Effector memory CD8-positive, alpha-beta T cell (primary cell): ENCODE measurements around the gene HRC.
"Not testable (repeated sequence)": the region's sequence is repeated elsewhere in the genome, so short reads cannot be mapped to it uniquely, and the experiment has no call there.

Experiments
- ATAC-seq: fragments of 150-1000 bp; cut with Tn5 transposase; replicated peaks from 2 replicates; pipeline ENCODE4 v1.10.0; 2021; ENCODE audit warnings: mild to moderate bottlenecking, moderate library complexity
- DNase-seq, 3 experiments: peaks; one replicate each; pipeline ENCODE4 v3.0.0; 2021
- H3K27ac Mint-ChIP-seq, 2 donors: one replicate each; pipeline ENCODE4 v1.8.0; 2022; ENCODE audit warnings: mild to moderate bottlenecking in 2 of 2, mixed read lengths in 2 of 2, moderate library complexity in 2 of 2
- H3K27me3 Mint-ChIP-seq, 2 donors: one replicate each; pipeline ENCODE4 v1.8.0; 2022; ENCODE audit warnings: mixed read lengths in 2 of 2
- H3K36me3 Mint-ChIP-seq: one replicate; pipeline ENCODE4 v1.8.0; 2022; ENCODE audit warnings: mild to moderate bottlenecking, moderate library complexity, mixed read lengths; ENCODE audit not compliant: insufficient read depth
- H3K4me1 Mint-ChIP-seq, 2 donors: one replicate each; pipeline ENCODE4 v1.8.0; 2022; ENCODE audit warnings: low read depth in 2 of 2, mixed read lengths in 2 of 2
- H3K4me3 Mint-ChIP-seq, 2 donors: one replicate each; pipeline ENCODE4 v1.8.0; 2022; ENCODE audit warnings: mild to moderate bottlenecking in 2 of 2, mixed read lengths in 2 of 2, moderate library complexity in 2 of 2
- H3K9me3 Mint-ChIP-seq, 2 donors: one replicate each; pipeline ENCODE4 v1.8.0; 2022; ENCODE audit warnings: mixed read lengths in 2 of 2

The HRC gene

DNA sequence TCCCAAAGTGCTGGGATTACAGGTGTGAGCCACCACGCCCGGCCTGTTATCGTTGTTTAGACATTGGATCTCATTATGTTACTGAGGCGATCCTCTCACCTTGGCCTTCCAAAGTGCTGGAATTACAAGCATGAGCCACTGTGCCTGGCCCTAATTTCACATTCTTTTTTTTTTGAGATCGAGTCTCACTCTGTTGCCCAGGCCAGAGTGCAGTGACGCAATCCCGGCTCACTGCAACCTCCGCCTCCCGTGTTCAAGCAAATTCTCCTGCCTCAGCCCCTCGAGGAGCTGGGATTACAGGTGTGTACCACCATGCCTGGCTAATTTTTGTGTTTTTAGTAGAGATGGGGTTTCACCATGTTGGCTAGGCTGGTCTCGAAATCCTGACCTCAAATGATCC is 31.9 kb downstream of the HRC start:
- ATAC-seq, H3K36me3 Mint-ChIP-seq, H3K9me3 Mint-ChIP-seq, H3K4me3 Mint-ChIP-seq, H3K27me3 Mint-ChIP-seq, H3K27ac Mint-ChIP-seq, DNase-seq: not testable (repeated sequence)
- H3K4me1 Mint-ChIP-seq, result peaks cover 13 to 15% of the 10 kb centered on the region in 2 donors

DNA sequence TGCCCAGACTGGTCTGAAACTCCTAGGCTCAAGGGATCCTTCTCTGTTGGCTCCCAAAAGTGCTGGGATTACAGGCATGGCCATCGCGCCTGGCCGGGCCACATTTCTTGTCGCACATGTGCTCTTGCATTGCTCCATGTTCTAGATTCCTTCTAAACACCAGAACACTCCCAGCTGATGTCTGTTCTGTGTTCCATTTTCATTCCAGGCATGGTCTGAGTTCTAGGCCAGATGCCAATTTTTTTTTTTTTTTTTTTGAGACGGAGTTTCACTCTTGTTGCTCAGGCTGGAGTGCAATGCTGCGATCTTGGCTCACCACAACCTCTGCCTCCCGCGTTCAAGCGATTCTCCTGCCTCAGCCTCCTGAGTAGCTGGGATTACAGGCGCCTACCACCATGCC is 33.4 kb downstream of the HRC start:
- H3K9me3 Mint-ChIP-seq, ATAC-seq, H3K27me3 Mint-ChIP-seq, H3K27ac Mint-ChIP-seq, H3K36me3 Mint-ChIP-seq, H3K4me3 Mint-ChIP-seq, DNase-seq: not testable (repeated sequence)
- H3K4me1 Mint-ChIP-seq, result peaks cover 22 to 23% of the 10 kb centered on the region in 2 donors

DNA sequence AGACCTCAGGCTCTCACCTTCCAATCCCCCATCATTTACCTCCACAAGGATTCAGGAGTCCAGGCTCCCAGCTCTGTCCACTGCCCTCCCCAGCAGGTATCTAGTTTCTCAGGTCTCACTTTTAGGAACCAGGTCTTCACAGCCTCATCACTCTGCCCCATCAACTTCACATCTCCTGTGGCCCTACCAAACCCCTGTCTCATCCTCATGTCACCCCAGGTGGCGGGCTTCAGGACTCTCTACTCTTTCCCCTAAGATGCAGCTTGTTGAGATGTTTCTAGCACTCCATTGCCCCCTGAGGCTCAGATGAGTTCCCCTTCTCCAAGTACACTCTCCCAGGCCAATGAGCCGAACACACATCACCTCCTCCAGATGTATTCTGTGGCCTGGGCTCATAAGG is 34.3 kb downstream of the HRC start:
- H3K36me3 Mint-ChIP-seq, result peaks cover 6% of the 10 kb centered on the region
- DNase-seq (no peak), ATAC-seq (no peak)
- H3K27me3 Mint-ChIP-seq, result no peaks in the 10 kb centered on the region
- peaks cover 23 to 28% of the 10 kb centered on the region in 2 donors for H3K4me1 Mint-ChIP-seq
- H3K27ac Mint-ChIP-seq, result no peak overlapping the region
- no peaks in the 10 kb centered on the region for H3K9me3 Mint-ChIP-seq
- peak overlapping the region; percentile 90 to 96 for H3K4me3 Mint-ChIP-seq

DNA sequence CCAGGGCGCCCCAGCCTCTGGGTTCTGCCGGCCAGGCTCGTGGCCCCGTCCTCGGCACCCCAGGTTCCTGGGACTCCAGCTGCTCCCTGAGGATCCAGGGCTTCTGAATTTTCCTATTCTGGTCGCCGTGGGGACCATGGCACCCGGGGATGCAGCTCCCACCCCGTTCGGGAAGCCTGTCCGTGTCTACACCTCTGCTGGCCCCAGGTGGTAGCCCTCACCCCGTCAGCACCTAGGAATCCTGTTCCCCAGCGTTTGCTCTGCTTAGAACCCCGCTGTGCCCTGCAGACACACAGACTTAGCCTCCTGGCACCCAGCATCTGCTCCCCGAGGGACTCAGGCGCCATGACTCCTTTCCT is 34.9 kb downstream of the HRC start:
- peaks cover 27 to 28% of the 10 kb centered on the region in 2 donors for H3K4me1 Mint-ChIP-seq
- H3K4me3 Mint-ChIP-seq, result peak overlapping the region; percentile 90 to 96
- peaks cover 6% of the 10 kb centered on the region for H3K36me3 Mint-ChIP-seq
- DNase-seq, result no peak
- H3K27ac Mint-ChIP-seq, result no peak overlapping the region
- no peaks in the 10 kb centered on the region for H3K27me3 Mint-ChIP-seq
- ATAC-seq, result no peak
- no peaks in the 10 kb centered on the region for H3K9me3 Mint-ChIP-seq

DNA sequence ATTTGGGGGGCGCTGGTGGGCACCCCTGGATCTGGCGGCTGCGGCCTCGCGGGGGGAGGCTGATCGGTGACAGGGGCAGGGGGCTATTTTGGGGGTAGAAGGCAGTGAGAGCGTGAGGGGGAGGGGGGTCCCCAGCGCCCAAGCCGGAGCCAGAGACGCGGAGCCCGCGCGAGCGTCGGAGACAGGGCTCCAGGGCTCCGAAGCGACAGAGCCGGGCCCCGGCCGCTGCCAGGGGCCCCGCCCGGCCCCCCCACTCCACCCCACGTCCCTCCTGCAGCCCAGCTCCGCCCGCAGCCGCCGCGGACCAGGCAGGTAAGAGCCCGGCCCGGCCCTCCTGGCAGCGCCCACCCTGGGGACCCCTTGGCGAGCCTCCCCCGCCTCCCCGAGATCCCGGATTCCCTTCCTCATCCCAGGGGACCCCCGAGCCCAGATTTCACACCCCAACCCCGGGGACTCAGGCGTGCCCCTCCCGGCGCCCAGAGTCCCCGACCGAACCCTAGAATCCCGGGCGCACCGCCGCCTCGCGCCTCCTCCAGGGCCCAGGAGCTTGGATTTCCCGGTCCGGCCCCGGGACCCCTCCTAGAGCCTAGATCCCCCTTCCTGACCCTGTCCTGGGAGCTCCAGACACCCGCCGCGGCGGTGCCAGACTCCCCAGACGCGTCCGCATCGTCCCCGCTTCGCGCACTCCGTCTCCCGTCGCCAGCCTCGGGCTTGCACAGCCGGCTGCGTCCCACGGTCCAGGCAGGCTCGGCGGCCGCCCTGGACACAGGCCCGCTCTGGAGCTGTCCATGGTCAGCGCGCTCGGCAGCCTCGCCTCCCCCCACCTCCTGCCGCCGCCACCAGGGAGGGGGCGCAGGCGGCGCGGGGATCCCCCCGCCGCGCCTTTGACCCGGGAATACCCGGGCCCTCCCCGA is 35.5 kb downstream of the HRC start, which contains the start of gene PPFIA3:
Gene PPFIA3 (plus strand): TSS at position 134 of the 914 bp plus-strand sequence. CDS start 8,330 bp downstream, outside the sequence.
- peaks cover 6% of the 10 kb centered on the region for H3K36me3 Mint-ChIP-seq
- peak in 2 of 3 experiments; percentile 18 to 21 for DNase-seq
- no peaks in the 10 kb centered on the region for H3K27me3 Mint-ChIP-seq
- ATAC-seq, result no peak
- H3K27ac Mint-ChIP-seq, result peak within 1 kb of the TSS; percentile 93 to 97
- peak within 1 kb of the TSS; percentile 90 to 96 for H3K4me3 Mint-ChIP-seq
- no peaks in the 10 kb centered on the region for H3K9me3 Mint-ChIP-seq
- peaks cover 32 to 33% of the 10 kb centered on the region in 2 donors for H3K4me1 Mint-ChIP-seq

DNA sequence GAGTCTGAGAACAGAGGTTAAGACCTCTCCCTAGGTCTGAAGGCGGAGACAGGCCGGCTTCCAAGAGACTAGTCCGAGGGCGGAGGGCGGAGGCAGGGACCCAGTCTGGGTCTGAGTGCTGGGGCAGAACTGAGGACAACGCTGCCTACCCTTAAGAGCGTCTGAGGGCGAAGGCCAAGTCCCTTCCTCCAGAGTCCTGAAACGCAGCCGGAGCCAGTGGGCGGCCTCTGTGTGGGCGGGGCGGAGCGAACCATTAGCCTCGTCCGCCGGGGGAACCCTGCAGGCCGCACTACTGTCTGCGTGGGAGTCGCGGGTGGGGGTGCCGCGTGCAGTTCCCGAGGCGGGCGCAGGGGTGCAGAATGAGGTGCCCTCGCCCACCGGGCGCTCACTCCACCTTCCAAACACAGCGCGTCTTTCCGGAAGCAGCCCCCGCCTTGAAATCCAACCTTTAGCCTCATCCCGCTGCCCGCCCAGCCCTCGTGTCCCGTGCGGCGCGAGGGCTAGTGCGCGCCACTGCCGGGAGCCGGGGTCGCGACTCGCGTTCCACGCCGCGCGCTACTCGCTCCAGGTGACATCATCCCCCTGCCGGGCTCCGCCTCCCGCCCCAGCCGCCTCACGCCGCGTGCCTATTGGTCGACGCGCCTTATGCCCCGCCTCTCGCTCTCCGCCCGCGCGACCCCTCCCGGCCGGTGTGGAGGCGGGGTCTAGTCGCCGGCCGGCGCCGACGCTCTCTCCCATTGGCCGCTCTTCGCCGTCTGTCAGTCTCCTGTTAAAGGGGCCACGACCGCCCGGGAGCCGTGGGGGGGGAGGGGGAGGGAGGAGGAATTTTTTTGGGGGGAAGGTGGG is 36.4 kb downstream of the HRC start, which contains the start of gene C19orf73:
Gene C19orf73 (minus strand): TSS at position 579 of the 846 bp plus-strand sequence. CDS start 121 bp downstream, at position 458.
- peak within 1 kb of the TSS; percentile 90 to 96 for H3K4me3 Mint-ChIP-seq
- peaks cover 35 to 36% of the 10 kb centered on the region in 2 donors for H3K4me1 Mint-ChIP-seq
- peak; percentile 76 for ATAC-seq
- H3K27ac Mint-ChIP-seq, result peak within 1 kb of the TSS; percentile 93 to 97
- DNase-seq, result peak; percentile 95 to 96 (median 96)
- H3K9me3 Mint-ChIP-seq, result no peaks in the 10 kb centered on the region
- H3K36me3 Mint-ChIP-seq, result peaks cover 6% of the 10 kb centered on the region
- H3K27me3 Mint-ChIP-seq, result no peaks in the 10 kb centered on the region

DNA sequence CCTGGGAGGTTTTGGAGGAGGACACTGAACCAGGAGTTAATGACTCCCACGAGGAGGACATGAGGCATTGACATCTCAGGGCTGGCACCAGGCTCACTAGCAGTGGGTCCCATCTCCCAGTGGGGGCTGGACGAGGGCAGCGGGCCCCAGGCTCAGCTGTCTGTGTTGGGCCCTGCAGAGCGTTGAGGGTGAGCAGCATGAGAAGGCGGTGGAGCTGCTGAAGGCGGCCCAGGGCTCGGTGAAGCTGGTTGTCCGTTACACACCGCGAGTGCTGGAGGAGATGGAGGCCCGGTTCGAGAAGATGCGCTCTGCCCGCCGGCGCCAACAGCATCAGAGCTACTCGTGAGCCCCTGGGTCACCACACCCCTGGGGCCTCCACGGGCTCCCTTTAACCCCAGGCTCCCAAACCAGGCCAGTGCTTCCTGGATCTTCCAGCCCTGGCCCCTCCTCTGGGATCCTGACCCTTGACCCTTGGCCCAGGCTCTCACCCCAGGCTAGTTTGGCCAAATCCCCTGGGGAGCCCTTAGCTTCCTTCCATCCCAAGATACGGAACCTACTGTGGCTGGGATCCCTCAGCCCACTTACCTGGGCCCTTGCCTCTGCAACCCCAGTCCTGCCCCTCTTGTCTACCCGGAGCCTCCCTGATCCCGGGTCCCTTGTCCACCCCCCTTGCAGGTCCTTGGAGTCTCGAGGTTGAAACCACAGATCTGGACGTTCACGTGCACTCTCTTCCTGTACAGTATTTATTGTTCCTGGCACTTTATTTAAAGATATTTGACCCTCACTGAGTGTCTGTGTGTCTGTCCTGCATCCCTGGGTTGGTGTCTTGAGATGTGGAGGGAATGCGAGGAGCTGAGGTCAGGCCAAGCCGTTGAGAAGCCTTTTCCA is 37.3 kb downstream of the HRC start:
- Mint-ChIP-seq H3K36me3 (peaks cover 6% of the 10 kb centered on the region), H3K4me3 (peak overlapping the region; percentile 90 to 96), H3K9me3 (no peaks in the 10 kb centered on the region), H3K27me3 (no peaks in the 10 kb centered on the region), H3K27ac (peak overlapping the region; percentile 93 to 97), H3K4me1 (peaks cover 39 to 42% of the 10 kb centered on the region in 2 donors)
- no peak for ATAC-seq
- DNase-seq, result no peak

DNA sequence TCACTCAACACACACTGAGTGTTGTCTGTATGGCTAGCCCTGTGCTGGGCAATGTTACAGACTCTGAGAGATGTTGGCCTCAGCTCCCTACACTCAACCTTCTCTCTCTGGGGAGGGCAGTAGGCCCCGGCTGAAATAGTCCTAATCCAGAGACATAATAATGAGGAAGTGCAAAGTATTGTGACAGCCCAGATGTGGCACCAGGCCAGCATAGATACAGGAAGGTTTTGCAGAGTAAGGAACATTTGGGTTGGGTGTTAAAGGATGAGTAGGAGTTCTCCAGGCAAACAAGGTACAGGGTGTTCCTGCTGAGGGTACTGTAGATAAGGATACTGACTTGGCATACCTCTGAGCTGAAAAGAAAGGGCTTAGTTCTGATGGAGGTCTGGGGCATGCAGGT is 38.7 kb downstream of the HRC start:
- Mint-ChIP-seq H3K27ac (peak overlapping the region in 1 of 2 donors; percentile 97), H3K36me3 (peaks cover 6% of the 10 kb centered on the region), H3K4me1 (peaks cover 39 to 42% of the 10 kb centered on the region in 2 donors), H3K27me3 (no peaks in the 10 kb centered on the region), H3K9me3 (no peaks in the 10 kb centered on the region), H3K4me3 (peak overlapping the region; percentile 90 to 96)
- ATAC-seq (no peak), DNase-seq (no peak)

DNA sequence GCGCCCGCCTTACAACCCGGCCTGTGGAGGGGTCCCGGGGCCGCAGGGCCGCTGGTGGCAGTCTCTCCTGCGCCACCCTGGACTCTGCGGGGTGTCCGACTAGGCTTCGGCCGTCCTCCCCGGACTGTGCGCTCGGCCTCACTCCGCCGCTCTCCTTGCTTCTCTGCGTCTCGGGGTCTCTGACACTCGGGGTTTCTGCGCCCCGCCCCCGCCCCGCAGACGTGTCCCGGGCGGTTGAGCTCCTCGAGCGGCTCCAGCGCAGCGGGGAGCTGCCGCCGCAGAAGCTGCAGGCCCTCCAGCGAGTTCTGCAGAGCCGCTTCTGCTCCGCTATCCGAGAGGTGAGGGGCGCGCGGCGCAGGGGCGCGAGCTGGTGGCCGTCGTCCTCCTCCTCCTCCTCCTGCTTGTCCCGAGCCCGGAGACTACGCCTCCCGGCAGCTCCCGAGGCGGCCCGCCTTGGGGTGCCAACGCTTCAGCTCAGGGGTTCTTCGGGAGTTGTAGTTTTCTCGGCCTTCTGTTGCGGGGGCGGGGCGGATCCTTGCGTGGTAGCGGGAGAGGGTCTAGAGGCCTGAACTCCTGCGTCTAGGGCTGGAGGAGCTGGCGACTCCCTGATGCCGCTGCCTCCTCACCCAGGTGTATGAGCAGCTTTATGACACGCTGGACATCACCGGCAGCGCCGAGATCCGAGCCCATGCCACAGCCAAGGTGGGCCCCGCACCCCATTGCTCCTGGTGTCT is 40.4 kb downstream of the HRC start:
- Mint-ChIP-seq H3K36me3 (peaks cover 6% of the 10 kb centered on the region), H3K9me3 (no peaks in the 10 kb centered on the region), H3K4me3 (peak overlapping the region; percentile 79 to 96), H3K4me1 (peaks cover 31 to 35% of the 10 kb centered on the region in 2 donors), H3K27me3 (no peaks in the 10 kb centered on the region), H3K27ac (peak overlapping the region in 1 of 2 donors; percentile 6)
- ATAC-seq, result no peak
- peak in 2 of 3 experiments; percentile 16 to 17 for DNase-seq

DNA sequence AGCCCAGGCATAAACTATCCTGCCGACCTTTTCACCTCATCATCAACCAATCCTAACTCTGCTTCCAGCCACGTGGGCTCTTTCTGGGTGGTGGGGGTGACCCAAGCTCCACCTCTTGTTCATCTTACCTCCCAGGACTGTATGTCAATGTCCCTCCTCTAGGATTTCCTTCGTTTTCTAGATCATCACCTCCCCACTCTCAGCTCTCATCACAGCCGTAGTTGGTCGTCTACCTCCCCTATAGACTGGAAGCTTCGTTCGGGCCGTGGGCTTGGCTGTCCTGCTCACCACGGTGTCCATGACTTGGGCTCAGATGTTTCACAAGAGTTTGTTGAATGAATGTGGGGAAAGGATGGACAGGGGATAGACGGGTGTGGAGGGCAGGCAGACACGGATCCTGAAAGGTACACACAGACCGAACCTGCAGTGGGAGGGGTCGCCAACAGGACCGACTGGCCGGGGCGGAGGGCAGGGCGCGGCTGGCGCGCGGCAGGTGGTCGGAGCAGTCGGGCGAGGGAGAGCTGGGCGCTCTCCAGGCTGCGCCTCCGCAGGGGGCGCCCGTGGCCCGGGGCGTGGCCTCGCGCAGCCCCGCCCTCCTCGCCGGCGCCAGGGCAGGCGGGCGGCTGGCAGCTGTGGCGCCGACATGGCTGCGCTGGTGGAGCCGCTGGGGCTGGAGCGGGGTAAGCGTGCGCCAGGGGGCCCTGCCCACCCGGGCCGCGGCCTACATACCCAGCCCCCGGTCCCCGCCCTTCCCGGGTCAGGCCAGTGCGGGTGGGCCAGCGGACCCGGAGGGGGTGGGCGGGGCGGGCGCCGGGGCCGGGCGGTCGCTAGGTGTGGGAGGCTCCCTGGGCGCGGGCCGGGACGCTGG is 41.2 kb downstream of the HRC start, which contains the start of gene LIN7B:
Gene LIN7B (plus strand): TSS at position 609 of the 868 bp plus-strand sequence. CDS start 35 bp downstream, at position 644.
- Mint-ChIP-seq H3K4me3 (peak within 1 kb of the TSS; percentile 87 to 96), H3K36me3 (peaks cover 6% of the 10 kb centered on the region)
- ATAC-seq, result peak; percentile 58

DNA sequence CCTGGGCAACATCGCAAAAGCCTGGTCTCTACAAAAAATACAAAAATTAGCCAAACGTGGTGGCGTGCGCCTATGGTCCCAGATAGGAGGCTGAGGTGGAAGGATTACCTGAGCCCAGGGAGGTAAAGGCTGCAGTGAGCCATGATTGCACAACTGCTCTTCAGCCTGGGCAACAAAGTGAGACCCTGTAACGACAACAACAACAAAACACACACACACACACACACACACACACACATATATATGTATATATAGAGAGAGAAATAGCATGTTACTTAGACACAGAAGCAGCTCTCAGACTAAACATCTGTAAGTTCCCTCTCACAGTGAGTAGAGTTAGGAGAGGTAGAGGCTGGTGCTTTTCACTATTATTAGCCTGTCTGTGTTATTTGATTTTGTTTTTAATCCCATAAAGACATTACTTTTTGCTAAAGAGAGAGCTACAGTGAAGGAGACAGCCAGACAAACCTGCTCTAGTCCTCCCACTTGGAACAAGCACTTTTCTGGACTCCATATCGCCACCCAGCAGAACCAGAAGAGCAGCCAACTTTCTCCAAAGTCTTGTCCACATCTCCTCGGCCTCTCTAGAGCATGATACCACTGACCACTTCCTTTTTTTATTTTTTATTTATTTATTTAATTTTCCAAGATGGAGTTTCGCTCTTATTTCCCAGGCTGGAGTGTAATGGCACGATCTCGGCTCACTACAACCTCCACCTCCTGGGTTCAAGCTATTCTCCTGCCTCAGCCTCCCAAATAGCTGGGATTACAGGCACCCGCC is 43.8 kb downstream of the HRC start:
- DNase-seq (no peak), ATAC-seq (no peak)
- H3K36me3 Mint-ChIP-seq, result peaks cover 18% of the 10 kb centered on the region
- H3K4me3 Mint-ChIP-seq, result no peak overlapping the region
- H3K9me3 Mint-ChIP-seq, result no peaks in the 10 kb centered on the region
- H3K27ac Mint-ChIP-seq, result no peak overlapping the region
- H3K4me1 Mint-ChIP-seq, result peaks cover 21 to 24% of the 10 kb centered on the region in 2 donors
- H3K27me3 Mint-ChIP-seq, result no peaks in the 10 kb centered on the region

More for the DNA sequence above, 41.2 kb downstream of the HRC start, which contains the start of gene LIN7B:
- peak; percentile 72 to 84 (median 79) for DNase-seq
- Mint-ChIP-seq H3K9me3 (no peaks in the 10 kb centered on the region), H3K27ac (peak within 1 kb of the TSS; percentile 6 to 81), H3K4me1 (peaks cover 31 to 35% of the 10 kb centered on the region in 2 donors), H3K27me3 (no peaks in the 10 kb centered on the region)
